GM18870 (cell line): ENCODE data around the gene HYAL2.

Experiments
- ATAC-seq: cut with Tn5 transposase; IDR thresholded peaks from one replicate; pipeline ENCODE4 v1.9.1; 2021; ENCODE audit warnings: moderate library complexity; ENCODE audit not compliant: unreplicated experiment

The HYAL2 gene

GRCh38 chr3:50350527-50351322, 28.2 kb upstream of the HYAL2 start, which contains the start of the genes CYB561D2 and NPRL2:
CYB561D2 (plus strand) TSS chr3:50350862; CDS start chr3:50351434, 572 bp downstream.
NPRL2 (minus strand) TSS chr3:50350775; CDS start chr3:50350652, 123 bp downstream.
- ATAC-seq, result peak; percentile 75

- no peak for ATAC-seq
These were observed 27.6 kb upstream of the HYAL2 start for GRCh38 chr3:50350213-50350526.

- ATAC-seq, result no peak
These were observed 24.8 kb upstream of the HYAL2 start for GRCh38 chr3:50347187-50347813.

- no peak for ATAC-seq
These were observed 23.2 kb upstream of the HYAL2 start, which contains the start of gene ZMYND10 for GRCh38 chr3:50345586-50346234. ZMYND10 (minus strand) TSS chr3:50345732; CDS start chr3:50345579, 153 bp downstream.

- no peak for ATAC-seq
These were observed 22.5 kb upstream of the HYAL2 start for GRCh38 chr3:50345008-50345407.

- ATAC-seq, result no peak
These were observed 20.5 kb upstream of the HYAL2 start for GRCh38 chr3:50342813-50343633.

GRCh38 chr3:50341996-50342650, 19.6 kb upstream of the HYAL2 start:
- ATAC-seq, result no peak

- ATAC-seq, result no peak
These were observed 19.0 kb upstream of the HYAL2 start for GRCh38 chr3:50341537-50341936.

- no peak for ATAC-seq
These were observed 18.1 kb upstream of the HYAL2 start, which contains the start of gene RASSF1 for GRCh38 chr3:50340448-50341329. RASSF1 (minus strand) TSS chr3:50340836; CDS start chr3:50340805, 31 bp downstream.

- no peak for ATAC-seq
These were observed 17.6 kb upstream of the HYAL2 start for GRCh38 chr3:50340147-50340447.

GRCh38 chr3:50339485-50340146, 17.1 kb upstream of the HYAL2 start:
- no peak for ATAC-seq

GRCh38 chr3:50338965-50339364, 16.4 kb upstream of the HYAL2 start:
- ATAC-seq, result no peak

- ATAC-seq, result peak; percentile 80
These were observed 14.8 kb upstream of the HYAL2 start for GRCh38 chr3:50337175-50337861.

GRCh38 chr3:50336452-50337174, 14.1 kb upstream of the HYAL2 start:
- peak; percentile 23 for ATAC-seq

GRCh38 chr3:50334339-50335075, 12.0 kb upstream of the HYAL2 start:
- no peak for ATAC-seq

GRCh38 chr3:50333744-50334328, 11.3 kb upstream of the HYAL2 start:
- no peak for ATAC-seq
